ENCODE measurements around the gene GRIA4.

DNA sequence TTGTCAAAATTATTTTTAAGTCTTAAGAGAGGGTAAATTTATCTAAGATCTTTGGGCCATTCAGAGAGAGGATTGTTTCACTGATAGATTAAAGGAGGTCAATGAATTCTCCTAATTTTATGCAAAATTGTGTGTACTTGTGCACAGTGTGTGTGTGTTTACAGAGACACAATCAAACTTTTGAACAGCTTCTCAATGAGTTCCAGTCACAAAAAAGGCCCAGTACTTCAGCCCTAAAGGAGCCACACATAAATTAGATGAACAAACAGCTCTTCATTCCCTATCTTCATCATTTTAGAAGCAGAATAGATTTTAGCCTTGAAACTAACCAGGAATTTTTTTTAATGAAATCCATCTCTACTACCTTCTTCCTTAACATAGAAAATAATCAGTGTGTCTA, 9.7 kb downstream of the GRIA4 start:
- TF ChIP-seq, protein P1, sequence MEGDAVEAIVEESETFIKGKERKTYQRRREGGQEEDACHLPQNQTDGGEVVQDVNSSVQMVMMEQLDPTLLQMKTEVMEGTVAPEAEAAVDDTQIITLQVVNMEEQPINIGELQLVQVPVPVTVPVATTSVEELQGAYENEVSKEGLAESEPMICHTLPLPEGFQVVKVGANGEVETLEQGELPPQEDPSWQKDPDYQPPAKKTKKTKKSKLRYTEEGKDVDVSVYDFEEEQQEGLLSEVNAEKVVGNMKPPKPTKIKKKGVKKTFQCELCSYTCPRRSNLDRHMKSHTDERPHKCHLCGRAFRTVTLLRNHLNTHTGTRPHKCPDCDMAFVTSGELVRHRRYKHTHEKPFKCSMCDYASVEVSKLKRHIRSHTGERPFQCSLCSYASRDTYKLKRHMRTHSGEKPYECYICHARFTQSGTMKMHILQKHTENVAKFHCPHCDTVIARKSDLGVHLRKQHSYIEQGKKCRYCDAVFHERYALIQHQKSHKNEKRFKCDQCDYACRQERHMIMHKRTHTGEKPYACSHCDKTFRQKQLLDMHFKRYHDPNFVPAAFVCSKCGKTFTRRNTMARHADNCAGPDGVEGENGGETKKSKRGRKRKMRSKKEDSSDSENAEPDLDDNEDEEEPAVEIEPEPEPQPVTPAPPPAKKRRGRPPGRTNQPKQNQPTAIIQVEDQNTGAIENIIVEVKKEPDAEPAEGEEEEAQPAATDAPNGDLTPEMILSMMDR (IDR thresholded peaks at IDR 0.05) = no peak
- TF ChIP-seq EZH2 (IDR thresholded peaks at IDR 0.05) = no peak

Measured in neural progenitor cell (in vitro differentiated cells).